Thoracic aorta (tissue), 2 donors: ENCODE results near the gene TFDP1. TPM values are rescaled to one million over a fixed set of nuclear protein-coding genes. Genes with fewer than 3 reads are reported as not detected.
"Not testable (repeated sequence)": the region's sequence is repeated elsewhere in the genome, so short reads cannot be mapped to it uniquely, and the experiment has no call there.

Experiments used
- ATAC-seq: fragments of 150-250 bp; one replicate; pipeline ENCODE4 v1.8.0; 2017; ENCODE audit warnings: low read depth; ENCODE audit not compliant: insufficient number of reproducible peaks, low FRiP score
- DNase-seq: peaks from one replicate; pipeline ENCODE4 v3.0.0-alpha.2; 2020; ENCODE audit warnings: low spot score
- H3K27ac ChIP-seq, 2 donors: fragments of 200-600 bp; sonication (generic); 1 replicate in 1 of 2; 2 replicates in 1 of 2; pipeline ENCODE4 v1.5.1; 2016; ENCODE audit warnings: mild to moderate bottlenecking in 2 of 2, moderate library complexity in 2 of 2
- H3K27me3 ChIP-seq: fragments of 200-600 bp; sonication (generic); replicated peaks from 2 replicates; pipeline ENCODE4 v1.6.0; 2016; ENCODE audit warnings: mild to moderate bottlenecking; ENCODE audit not compliant: insufficient read depth
- H3K36me3 ChIP-seq: fragments of 200-600 bp; sonication (generic); one replicate; pipeline ENCODE4 v1.5.1; 2016
- H3K4me1 ChIP-seq, 2 donors: fragments of 200-600 bp; sonication (generic); 1 replicate in 1 of 2; 2 replicates in 1 of 2; pipeline versions ENCODE4 v1.5.1 to v1.6.0; 2016; ENCODE audit warnings: low read depth in 2 of 2, mild to moderate bottlenecking in 1 of 2; ENCODE audit not compliant: control insufficient read depth in 1 of 2
- H3K4me3 ChIP-seq: fragments of 200-600 bp; sonication (generic); 2 replicates; pipeline ENCODE4 v1.5.1; 2016; ENCODE audit warnings: mild to moderate bottlenecking
- H3K9me3 ChIP-seq: fragments of 200-600 bp; sonication (generic); 2 replicates; pipeline ENCODE4 v1.5.1; 2016
- total RNA-seq, 2 donors: library from RNA; depleted of rRNA; stranded (reverse); fragments of >200 nt; gene quantifications; one replicate each; pipeline versions ENCODE4 v1.1.0 to v1.2.3, GENCODE V29; 2016
- TF ChIP-seq, protein P1 (sequence below): fragments of 200-600 bp; sonication (generic); IDR thresholded peaks from one replicate; pipeline ENCODE4 v1.5.1; 2019; ENCODE audit warnings: antibody characterized with exemption

The TFDP1 gene
- total RNA-seq, 2 donors from 2014 or later, result 39.3 to 49.3 TPM

DNA sequence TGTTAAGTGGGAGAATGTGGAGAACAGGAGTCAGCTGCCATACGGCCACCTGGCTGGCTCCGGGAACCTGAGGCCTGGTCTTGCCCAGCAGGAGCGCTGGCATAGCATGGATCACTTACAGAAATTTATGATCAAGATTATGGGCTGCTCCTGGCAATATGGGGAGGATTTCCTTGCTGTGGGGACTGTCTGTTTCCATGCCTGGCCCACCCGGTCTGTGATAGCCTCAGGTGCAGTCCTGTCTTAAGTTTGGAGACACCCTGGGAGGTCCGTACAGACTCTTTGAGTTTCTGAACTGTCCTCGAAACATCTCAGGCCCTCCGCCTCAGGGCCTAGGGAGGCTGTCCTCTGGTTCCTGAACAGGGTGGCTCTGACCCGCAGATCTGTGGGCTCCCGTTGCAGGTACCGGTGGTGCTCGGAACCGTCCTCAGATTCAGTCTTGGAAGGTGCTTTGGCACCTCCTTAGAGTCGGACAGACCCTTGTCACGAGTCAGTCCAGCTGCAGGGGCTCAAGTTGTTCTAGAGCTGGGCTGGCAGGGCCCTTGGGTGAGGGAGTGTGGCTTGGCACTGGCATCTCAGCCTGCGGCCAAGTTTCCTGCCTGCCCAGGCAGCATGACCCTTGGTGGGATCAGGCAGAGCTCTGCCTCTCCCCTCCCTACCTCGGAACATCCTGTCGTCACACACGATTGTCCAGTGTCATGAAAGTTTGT lies 4.9 kb downstream of the TFDP1 start:
- ATAC-seq, result no peak
- Histone ChIP-seq H3K27me3 (no peaks in the 10 kb centered on the region), H3K9me3 (no peaks in the 10 kb centered on the region), H3K36me3 (no peaks in the 10 kb centered on the region), H3K27ac (no peak overlapping the region), H3K4me1 (peaks cover 7 to 9% of the 10 kb centered on the region in 2 donors), H3K4me3 (no peak overlapping the region)
- TF ChIP-seq, protein P1, sequence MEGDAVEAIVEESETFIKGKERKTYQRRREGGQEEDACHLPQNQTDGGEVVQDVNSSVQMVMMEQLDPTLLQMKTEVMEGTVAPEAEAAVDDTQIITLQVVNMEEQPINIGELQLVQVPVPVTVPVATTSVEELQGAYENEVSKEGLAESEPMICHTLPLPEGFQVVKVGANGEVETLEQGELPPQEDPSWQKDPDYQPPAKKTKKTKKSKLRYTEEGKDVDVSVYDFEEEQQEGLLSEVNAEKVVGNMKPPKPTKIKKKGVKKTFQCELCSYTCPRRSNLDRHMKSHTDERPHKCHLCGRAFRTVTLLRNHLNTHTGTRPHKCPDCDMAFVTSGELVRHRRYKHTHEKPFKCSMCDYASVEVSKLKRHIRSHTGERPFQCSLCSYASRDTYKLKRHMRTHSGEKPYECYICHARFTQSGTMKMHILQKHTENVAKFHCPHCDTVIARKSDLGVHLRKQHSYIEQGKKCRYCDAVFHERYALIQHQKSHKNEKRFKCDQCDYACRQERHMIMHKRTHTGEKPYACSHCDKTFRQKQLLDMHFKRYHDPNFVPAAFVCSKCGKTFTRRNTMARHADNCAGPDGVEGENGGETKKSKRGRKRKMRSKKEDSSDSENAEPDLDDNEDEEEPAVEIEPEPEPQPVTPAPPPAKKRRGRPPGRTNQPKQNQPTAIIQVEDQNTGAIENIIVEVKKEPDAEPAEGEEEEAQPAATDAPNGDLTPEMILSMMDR, result no peak
- no peak for DNase-seq

DNA sequence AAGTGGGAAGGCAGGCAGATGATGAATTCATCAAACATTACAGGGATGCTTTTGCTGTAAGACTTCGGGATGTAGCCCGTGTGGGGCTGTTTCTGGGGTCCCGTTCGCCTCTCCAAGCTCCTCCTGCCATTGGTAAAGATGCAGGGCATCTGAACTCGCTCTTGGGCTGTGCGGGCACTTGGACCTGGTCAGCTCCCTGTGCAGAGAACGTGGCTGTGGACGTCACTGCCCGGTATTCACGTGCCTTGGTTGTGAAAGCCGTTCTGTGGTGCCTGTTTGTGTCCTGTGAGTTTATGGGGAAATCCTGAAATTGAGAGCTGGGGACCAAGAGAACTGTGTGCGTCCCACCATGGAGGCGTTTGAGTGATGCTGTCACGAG lies 5.4 kb downstream of the TFDP1 start:
- Histone ChIP-seq H3K4me3 (no peak overlapping the region), H3K27ac (no peak overlapping the region), H3K27me3 (no peaks in the 10 kb centered on the region), H3K36me3 (no peaks in the 10 kb centered on the region), H3K4me1 (peaks cover 7 to 9% of the 10 kb centered on the region in 2 donors), H3K9me3 (no peaks in the 10 kb centered on the region)
- no peak for DNase-seq
- ATAC-seq, result no peak
- TF ChIP-seq, protein P1, result no peak

DNA sequence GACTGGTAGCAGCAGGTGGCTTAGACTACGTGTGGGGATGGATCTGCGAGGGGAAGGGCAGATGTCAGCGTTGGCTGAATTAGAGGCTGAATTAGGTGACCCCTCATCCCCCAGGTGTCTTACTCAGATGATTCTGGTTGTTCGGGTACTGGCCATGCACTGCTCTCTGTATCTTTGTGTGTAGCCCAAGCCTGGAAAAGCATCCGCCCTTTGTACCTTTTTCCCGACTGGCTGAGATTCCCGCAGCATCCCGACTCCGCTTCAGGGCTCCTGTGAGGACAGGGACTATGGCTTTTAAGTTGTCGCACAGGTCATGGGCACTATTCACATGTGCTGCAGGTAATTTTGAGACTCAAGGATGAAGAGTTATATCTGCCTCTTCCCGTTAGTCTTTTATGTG lies 7.2 kb downstream of the TFDP1 start:
- Histone ChIP-seq H3K4me1 (no peaks in the 10 kb centered on the region), H3K4me3 (no peak overlapping the region), H3K36me3 (no peaks in the 10 kb centered on the region), H3K27me3 (no peaks in the 10 kb centered on the region), H3K9me3 (no peaks in the 10 kb centered on the region), H3K27ac (no peak overlapping the region)
- TF ChIP-seq, protein P1, result no peak
- no peak for DNase-seq
- ATAC-seq, result no peak

DNA sequence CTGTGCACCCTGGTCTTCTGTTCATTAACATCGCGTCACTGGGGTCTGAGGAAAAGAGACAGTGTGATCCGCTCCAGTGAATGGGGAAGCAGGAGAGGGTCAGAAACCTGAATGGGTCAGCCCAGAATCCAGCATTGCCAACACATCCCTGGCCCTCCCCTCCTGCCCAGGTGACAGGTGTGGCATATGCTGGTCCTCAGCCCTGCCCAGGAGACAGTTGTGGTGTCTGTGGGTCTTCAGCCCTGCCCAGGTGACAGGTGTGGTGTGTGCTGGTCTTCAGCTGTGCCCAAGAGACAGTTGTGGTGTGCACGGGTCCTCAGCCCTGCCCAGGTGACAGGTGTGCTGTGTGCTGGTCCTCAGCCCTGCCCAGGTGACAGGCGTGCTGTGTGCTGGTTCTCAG lies 8.0 kb downstream of the TFDP1 start:
- DNase-seq, result no peak
- no peaks in the 10 kb centered on the region for H3K4me1 ChIP-seq
- no peak for ATAC-seq
- TF ChIP-seq, protein P1, result no peak
- H3K4me3 ChIP-seq, result no peak overlapping the region
- no peak overlapping the region for H3K27ac ChIP-seq
- no peaks in the 10 kb centered on the region for H3K27me3 ChIP-seq
- H3K36me3 ChIP-seq, result peaks cover 5% of the 10 kb centered on the region
- H3K9me3 ChIP-seq, result no peaks in the 10 kb centered on the region

DNA sequence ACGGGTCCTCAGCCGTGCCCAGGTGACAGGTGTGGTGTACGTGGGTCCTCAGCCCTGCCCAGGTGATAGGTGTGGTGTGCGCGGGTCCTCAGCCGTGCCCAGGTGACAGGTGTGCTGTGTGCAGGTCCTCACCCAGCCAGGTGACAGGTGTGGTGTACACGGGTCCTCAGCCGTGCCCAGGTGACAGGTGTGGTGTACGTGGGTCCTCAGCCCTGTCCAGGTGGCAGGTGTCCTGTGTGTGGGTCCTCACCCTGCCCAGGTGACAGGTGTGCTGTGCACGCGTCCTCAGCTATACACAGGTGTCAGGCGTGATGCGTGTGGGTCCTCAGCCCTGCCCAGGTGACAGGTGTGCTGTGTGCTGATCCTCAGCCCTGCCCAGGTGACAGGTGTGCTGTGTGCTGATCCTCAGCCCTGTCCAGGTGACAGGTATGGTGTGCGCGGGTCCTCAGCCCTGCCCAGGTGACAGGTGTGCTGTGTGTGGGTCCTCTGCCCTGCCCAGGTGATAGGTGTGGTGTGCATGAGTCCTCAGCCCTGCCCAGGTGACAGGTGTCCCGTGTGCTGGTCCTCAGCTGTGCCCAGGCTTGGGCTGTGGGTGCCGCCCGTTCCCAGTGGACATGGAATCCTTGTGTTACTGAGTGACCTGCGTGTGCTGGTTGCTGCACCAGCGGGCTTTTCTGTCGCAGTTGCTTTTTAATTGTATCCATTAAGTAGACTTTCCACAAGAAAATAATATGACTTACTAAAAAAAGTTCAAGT lies 9.7 kb downstream of the TFDP1 start:
- ATAC-seq, H3K27ac ChIP-seq, DNase-seq, H3K36me3 ChIP-seq, H3K4me3 ChIP-seq, H3K9me3 ChIP-seq, H3K27me3 ChIP-seq, H3K4me1 ChIP-seq: not testable (repeated sequence)
